ENCODE data around the gene FLNB. TPM values are rescaled to one million over a fixed set of nuclear protein-coding genes. Genes with fewer than 3 reads are reported as not detected.

Gene FLNB
- total and polyA plus RNA-seq, 2 of the 8 experiments (the other 6 are each of a cell fraction or from before 2014, with no cell fraction given) = 72.3 to 118 TPM

DNA sequence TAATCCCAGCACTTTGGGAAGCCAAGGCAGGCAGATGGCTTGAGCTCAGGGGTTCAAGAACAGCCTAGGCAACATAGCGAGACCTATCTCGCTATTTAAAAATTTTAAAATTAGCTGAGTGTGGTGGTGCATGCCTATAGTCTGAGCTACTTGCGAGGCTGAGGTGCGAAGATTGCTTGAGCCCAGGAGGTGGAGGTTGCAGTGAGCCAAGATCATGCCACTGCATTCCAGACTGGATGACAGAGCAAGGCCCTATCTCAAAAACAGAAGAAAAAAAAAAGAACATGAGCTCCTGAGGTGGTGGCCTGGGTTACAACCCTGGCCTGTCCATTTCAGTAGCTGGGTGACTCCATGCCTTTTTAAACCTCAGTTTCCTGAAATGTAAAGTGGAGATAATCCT is 195.3 kb downstream of the FLNB start (continued):
- TF ChIP-seq, protein P1, sequence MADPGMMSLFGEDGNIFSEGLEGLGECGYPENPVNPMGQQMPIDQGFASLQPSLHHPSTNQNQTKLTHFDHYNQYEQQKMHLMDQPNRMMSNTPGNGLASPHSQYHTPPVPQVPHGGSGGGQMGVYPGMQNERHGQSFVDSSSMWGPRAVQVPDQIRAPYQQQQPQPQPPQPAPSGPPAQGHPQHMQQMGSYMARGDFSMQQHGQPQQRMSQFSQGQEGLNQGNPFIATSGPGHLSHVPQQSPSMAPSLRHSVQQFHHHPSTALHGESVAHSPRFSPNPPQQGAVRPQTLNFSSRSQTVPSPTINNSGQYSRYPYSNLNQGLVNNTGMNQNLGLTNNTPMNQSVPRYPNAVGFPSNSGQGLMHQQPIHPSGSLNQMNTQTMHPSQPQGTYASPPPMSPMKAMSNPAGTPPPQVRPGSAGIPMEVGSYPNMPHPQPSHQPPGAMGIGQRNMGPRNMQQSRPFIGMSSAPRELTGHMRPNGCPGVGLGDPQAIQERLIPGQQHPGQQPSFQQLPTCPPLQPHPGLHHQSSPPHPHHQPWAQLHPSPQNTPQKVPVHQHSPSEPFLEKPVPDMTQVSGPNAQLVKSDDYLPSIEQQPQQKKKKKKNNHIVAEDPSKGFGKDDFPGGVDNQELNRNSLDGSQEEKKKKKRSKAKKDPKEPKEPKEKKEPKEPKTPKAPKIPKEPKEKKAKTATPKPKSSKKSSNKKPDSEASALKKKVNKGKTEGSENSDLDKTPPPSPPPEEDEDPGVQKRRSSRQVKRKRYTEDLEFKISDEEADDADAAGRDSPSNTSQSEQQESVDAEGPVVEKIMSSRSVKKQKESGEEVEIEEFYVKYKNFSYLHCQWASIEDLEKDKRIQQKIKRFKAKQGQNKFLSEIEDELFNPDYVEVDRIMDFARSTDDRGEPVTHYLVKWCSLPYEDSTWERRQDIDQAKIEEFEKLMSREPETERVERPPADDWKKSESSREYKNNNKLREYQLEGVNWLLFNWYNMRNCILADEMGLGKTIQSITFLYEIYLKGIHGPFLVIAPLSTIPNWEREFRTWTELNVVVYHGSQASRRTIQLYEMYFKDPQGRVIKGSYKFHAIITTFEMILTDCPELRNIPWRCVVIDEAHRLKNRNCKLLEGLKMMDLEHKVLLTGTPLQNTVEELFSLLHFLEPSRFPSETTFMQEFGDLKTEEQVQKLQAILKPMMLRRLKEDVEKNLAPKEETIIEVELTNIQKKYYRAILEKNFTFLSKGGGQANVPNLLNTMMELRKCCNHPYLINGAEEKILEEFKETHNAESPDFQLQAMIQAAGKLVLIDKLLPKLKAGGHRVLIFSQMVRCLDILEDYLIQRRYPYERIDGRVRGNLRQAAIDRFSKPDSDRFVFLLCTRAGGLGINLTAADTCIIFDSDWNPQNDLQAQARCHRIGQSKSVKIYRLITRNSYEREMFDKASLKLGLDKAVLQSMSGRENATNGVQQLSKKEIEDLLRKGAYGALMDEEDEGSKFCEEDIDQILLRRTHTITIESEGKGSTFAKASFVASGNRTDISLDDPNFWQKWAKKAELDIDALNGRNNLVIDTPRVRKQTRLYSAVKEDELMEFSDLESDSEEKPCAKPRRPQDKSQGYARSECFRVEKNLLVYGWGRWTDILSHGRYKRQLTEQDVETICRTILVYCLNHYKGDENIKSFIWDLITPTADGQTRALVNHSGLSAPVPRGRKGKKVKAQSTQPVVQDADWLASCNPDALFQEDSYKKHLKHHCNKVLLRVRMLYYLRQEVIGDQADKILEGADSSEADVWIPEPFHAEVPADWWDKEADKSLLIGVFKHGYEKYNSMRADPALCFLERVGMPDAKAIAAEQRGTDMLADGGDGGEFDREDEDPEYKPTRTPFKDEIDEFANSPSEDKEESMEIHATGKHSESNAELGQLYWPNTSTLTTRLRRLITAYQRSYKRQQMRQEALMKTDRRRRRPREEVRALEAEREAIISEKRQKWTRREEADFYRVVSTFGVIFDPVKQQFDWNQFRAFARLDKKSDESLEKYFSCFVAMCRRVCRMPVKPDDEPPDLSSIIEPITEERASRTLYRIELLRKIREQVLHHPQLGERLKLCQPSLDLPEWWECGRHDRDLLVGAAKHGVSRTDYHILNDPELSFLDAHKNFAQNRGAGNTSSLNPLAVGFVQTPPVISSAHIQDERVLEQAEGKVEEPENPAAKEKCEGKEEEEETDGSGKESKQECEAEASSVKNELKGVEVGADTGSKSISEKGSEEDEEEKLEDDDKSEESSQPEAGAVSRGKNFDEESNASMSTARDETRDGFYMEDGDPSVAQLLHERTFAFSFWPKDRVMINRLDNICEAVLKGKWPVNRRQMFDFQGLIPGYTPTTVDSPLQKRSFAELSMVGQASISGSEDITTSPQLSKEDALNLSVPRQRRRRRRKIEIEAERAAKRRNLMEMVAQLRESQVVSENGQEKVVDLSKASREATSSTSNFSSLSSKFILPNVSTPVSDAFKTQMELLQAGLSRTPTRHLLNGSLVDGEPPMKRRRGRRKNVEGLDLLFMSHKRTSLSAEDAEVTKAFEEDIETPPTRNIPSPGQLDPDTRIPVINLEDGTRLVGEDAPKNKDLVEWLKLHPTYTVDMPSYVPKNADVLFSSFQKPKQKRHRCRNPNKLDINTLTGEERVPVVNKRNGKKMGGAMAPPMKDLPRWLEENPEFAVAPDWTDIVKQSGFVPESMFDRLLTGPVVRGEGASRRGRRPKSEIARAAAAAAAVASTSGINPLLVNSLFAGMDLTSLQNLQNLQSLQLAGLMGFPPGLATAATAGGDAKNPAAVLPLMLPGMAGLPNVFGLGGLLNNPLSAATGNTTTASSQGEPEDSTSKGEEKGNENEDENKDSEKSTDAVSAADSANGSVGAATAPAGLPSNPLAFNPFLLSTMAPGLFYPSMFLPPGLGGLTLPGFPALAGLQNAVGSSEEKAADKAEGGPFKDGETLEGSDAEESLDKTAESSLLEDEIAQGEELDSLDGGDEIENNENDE (IDR thresholded peaks at IDR 0.05; ENCODE audit: insufficient replicate concordance, low read length) = no peak
